B cell (primary cell): ENCODE data around the gene GRM2. TPM values are rescaled to one million over a fixed set of nuclear protein-coding genes. Genes with fewer than 3 reads are reported as not detected.

Source experiments
- ATAC-seq: fragments of 200-7000 bp; cut with Tn5 transposase; one replicate; pipeline ENCODE4 v1.10.0; 2021; ENCODE audit warnings: low read depth, mild to moderate bottlenecking, moderate number of reproducible peaks, moderate library complexity
- CTCF ChIA-PET: fragments of 350-600 bp; sonication (Branson Sonifier 250); formaldehyde crosslinking; loops from one replicate; lab custom pipeline; 2021; ENCODE audit warnings: antibody characterized with exemption, inconsistent platforms; lab: Charles Lee
- POLR2A ChIA-PET: fragments of 350-600 bp; sonication (Branson Sonifier 250); formaldehyde crosslinking; loops from one replicate; lab custom pipeline; 2021; ENCODE audit warnings: antibody characterized with exemption; lab: Charles Lee
- DNase-seq: peaks from one replicate; pipeline ENCODE4 v3.0.0; 2013
- H2AFZ ChIP-seq: 2 replicates; pipeline ENCODE4 v1.6.1; 2012; ENCODE audit warnings: mild to moderate bottlenecking, low read depth, low read length; ENCODE audit not compliant: insufficient read depth, poor library complexity, severe bottlenecking
- H3K27ac ChIP-seq, 2 donors: 1 replicate in 1 of 2; 2 replicates in 1 of 2; pipeline ENCODE4 v1.5.1; 2012 to 2013; ENCODE audit warnings: low read length in 2 of 2, mild to moderate bottlenecking in 2 of 2, moderate library complexity in 1 of 2
- H3K27me3 ChIP-seq, 4 experiments: fragments of 200-600 bp in 1 of 4; sonication (generic) in 1 of 4; replicated peaks in 1 of 4; 1 replicate in 2 of 4; 2 replicates in 2 of 4; pipeline versions ENCODE4 v1.6.1 to v1.7.0; 2013 to 2016; ENCODE audit warnings: low read length in 3 of 4, mild to moderate bottlenecking in 2 of 4, mixed read lengths in 1 of 4, moderate library complexity in 1 of 4; ENCODE audit not compliant: insufficient read depth in 4 of 4, control insufficient read depth in 3 of 4; ENCODE audit errors: control extremely low read depth in 1 of 4
- H3K36me3 ChIP-seq, 2 experiments: replicated peaks in 1 of 2; 1 replicate in 1 of 2; 2 replicates in 1 of 2; pipeline versions ENCODE4 v1.6.1 to v1.7.1; 2013; ENCODE audit warnings: low read length in 1 of 2; ENCODE audit not compliant: insufficient read depth in 2 of 2, control insufficient read depth in 1 of 2; ENCODE audit errors: control extremely low read depth in 1 of 2, extremely low read depth in 1 of 2
- H3K4me1 ChIP-seq, 2 donors: fragments of 200-600 bp in 1 of 2; sonication (generic) in 1 of 2; 1 replicate in 1 of 2; 2 replicates in 1 of 2; pipeline versions ENCODE4 v1.5.1 to v1.6.1; 2013 to 2017; ENCODE audit warnings: low read length in 2 of 2; ENCODE audit not compliant: control insufficient read depth in 2 of 2, insufficient read depth in 2 of 2
- H3K4me2 ChIP-seq: replicated peaks from 2 replicates; pipeline ENCODE3; 2012; ENCODE audit warnings: mild to moderate bottlenecking, low read depth, low read length; ENCODE audit not compliant: poor library complexity, severe bottlenecking
- H3K4me3 ChIP-seq, 5 experiments: fragments of 200-600 bp in 1 of 5; sonication (generic) in 1 of 5; 1 replicate in 3 of 5; 2 replicates in 2 of 5; pipeline versions ENCODE4 v1.5.1 to v1.7.0; 2011 to 2016; ENCODE audit warnings: low read length in 4 of 5, mild to moderate bottlenecking in 4 of 5, low read depth in 2 of 5, control low read depth in 1 of 5, moderate library complexity in 1 of 5; ENCODE audit not compliant: insufficient read depth in 1 of 5; ENCODE audit errors: control extremely low read depth in 1 of 5, extremely low read depth in 1 of 5
- H3K79me2 ChIP-seq: fragments of 200-600 bp; sonication (generic); one replicate; pipeline ENCODE4 v1.6.0; 2016; ENCODE audit warnings: low read length; ENCODE audit not compliant: control insufficient read depth, insufficient read depth
- H3K9ac ChIP-seq: fragments of 200-600 bp; sonication (generic); 2 replicates; pipeline ENCODE4 v1.6.1; 2017; ENCODE audit warnings: mild to moderate bottlenecking, low read length, moderate library complexity
- H3K9me3 ChIP-seq, 3 donors: one replicate each; pipeline versions ENCODE4 v1.6.1 to v1.7.1; 2013; ENCODE audit warnings: low read length in 2 of 3; ENCODE audit not compliant: control insufficient read depth in 2 of 3, insufficient read depth in 1 of 3; ENCODE audit errors: control extremely low read depth in 1 of 3
- H4K20me1 ChIP-seq: 2 replicates; pipeline ENCODE4 v1.6.0; 2012; ENCODE audit warnings: mild to moderate bottlenecking, low read length; ENCODE audit not compliant: insufficient read depth, control insufficient read depth, poor library complexity, severe bottlenecking
- H3K27ac Mint-ChIP-seq: one replicate; pipeline ENCODE4 v1.8.0; 2021; ENCODE audit warnings: mixed read lengths
- H3K27me3 Mint-ChIP-seq: one replicate; pipeline ENCODE4 v1.8.0; 2021; ENCODE audit warnings: mixed read lengths
- H3K4me1 Mint-ChIP-seq: one replicate; pipeline ENCODE4 v1.8.0; 2021; ENCODE audit warnings: mixed read lengths
- H3K4me3 Mint-ChIP-seq: one replicate; pipeline ENCODE4 v1.8.0; 2021; ENCODE audit warnings: mixed read lengths
- H3K9me3 Mint-ChIP-seq: one replicate; pipeline ENCODE4 v1.8.0; 2022; ENCODE audit warnings: mixed read lengths; ENCODE audit not compliant: insufficient read depth
- CTCF ChIP-seq: fragments of 200-600 bp; IDR thresholded peaks from one replicate; pipeline ENCODE4 v1.8.0; 2022; ENCODE audit warnings: antibody characterized with exemption, mild to moderate bottlenecking
- EZH2 ChIP-seq: IDR thresholded peaks from 2 replicates; pipeline ENCODE4 v1.6.1; 2012; ENCODE audit warnings: borderline replicate concordance, low read depth, mild to moderate bottlenecking, moderate library complexity, low read length; ENCODE audit not compliant: insufficient read depth, poor library complexity, severe bottlenecking
- WGBS: methylation state at CpG from one replicate; pipeline ENCODE4 v1.1.5; 2013; ENCODE audit warnings: missing lambda C conversion rate; ENCODE audit not compliant: insufficient coverage; 5-methylcytosine and 5-hydroxymethylcytosine counted together
- intact Hi-C: fragments of 100-400 bp; cut with micrococcal nuclease; formaldehyde crosslinking; loops from one replicate; pipeline ENCODE4 v1.10.0; 2022
- polyA plus RNA-seq: library from polyadenylated mRNA; depleted of rRNA; stranded (reverse); fragments of >200 nt; gene quantifications from 2 replicates; pipeline ENCODE4 v1.2.3, GENCODE V29; 2012
- total RNA-seq, 2 donors: library from RNA; stranded (reverse); fragments of 120-200 nt in 1 of 2; gene quantifications; 1 replicate in 1 of 2; 2 replicates in 1 of 2; pipeline versions ENCODE4 v1.2.3 to v1.2.4, GENCODE V29; 2013 to 2022

The GRM2 gene
- total and polyA plus RNA-seq, 2 donors (not counting 1 experiment from before 2014, with no cell fraction given), result 0.86 to 2.8 TPM

- Mint-ChIP-seq H3K4me3 (no peak overlapping the region), H3K4me1 (peaks cover 40% of the 10 kb centered on the region), H3K27me3 (no peaks in the 10 kb centered on the region), H3K27ac (no peak overlapping the region), H3K9me3 (no peaks in the 10 kb centered on the region)
- Histone ChIP-seq H3K4me1 (peaks cover 25 to 39% of the 10 kb centered on the region in 2 donors), H3K9ac (no peak overlapping the region), H3K27me3 (no peaks in the 10 kb centered on the region), H2AFZ (no peak overlapping the region), H3K27ac (no peak overlapping the region), H3K36me3 (peaks cover 0 to 4% of the 10 kb centered on the region in 2 experiments), H4K20me1 (peaks cover 8% of the 10 kb centered on the region), H3K9me3 (no peaks in the 10 kb centered on the region), H3K4me2 (no peak overlapping the region), H3K79me2 (peaks cover 13% of the 10 kb centered on the region), H3K4me3 (no peak overlapping the region)
- peak; percentile 3 for DNase-seq
- no peak for TF ChIP-seq EZH2
- no peak for TF ChIP-seq CTCF
- ChIA-PET POLR2A (interaction anchor here (0.9 kb wide), 1 partner anchor 166 kb away, joined by 3 read pairs; no protein-coding TSS in a partner anchor), CTCF (interaction anchor here (0.6 to 10.1 kb wide), 8 partner anchors 9 to 957 kb away, joined by 3 to 190 read pairs (median 6); partner anchors contain the start of gene DCAF1)
- no peak for ATAC-seq
- intact Hi-C loops, result no loop called here
- 100% methylated on average over 1 of the region's 1 CpG for WGBS
Measured at GRCh38 chr3:51668756-51669155, 38.1 kb upstream of the GRM2 start.
